Stomach (tissue), 4 donors: Measurements from ENCODE around the gene TMEM161B.

Source experiments
- EP300 ChIP-seq: sonication (generic); formaldehyde crosslinking; IDR thresholded peaks from one replicate; pipeline ENCODE4 v1.6.1; 2017; ENCODE audit warnings: antibody characterized with exemption
- POLR2AphosphoS5 ChIP-seq, 3 donors: sonication (generic); formaldehyde crosslinking; IDR thresholded peaks; one replicate each; pipeline ENCODE4 v1.6.1; 2016; ENCODE audit warnings: antibody characterized with exemption in 3 of 3
- TF ChIP-seq, protein P1 (sequence below), 7 experiments: fragments of 450-650 bp in 4 of 7; fragments of 200-600 bp in 3 of 7; sonication (generic) in 3 of 7; IDR thresholded peaks; one replicate each; pipeline ENCODE4 v1.5.1; 2016 to 2019; ENCODE audit warnings: antibody characterized with exemption in 7 of 7, control low read depth in 2 of 7, mild to moderate bottlenecking in 1 of 7

- TF ChIP-seq, protein P1, sequence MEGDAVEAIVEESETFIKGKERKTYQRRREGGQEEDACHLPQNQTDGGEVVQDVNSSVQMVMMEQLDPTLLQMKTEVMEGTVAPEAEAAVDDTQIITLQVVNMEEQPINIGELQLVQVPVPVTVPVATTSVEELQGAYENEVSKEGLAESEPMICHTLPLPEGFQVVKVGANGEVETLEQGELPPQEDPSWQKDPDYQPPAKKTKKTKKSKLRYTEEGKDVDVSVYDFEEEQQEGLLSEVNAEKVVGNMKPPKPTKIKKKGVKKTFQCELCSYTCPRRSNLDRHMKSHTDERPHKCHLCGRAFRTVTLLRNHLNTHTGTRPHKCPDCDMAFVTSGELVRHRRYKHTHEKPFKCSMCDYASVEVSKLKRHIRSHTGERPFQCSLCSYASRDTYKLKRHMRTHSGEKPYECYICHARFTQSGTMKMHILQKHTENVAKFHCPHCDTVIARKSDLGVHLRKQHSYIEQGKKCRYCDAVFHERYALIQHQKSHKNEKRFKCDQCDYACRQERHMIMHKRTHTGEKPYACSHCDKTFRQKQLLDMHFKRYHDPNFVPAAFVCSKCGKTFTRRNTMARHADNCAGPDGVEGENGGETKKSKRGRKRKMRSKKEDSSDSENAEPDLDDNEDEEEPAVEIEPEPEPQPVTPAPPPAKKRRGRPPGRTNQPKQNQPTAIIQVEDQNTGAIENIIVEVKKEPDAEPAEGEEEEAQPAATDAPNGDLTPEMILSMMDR (IDR thresholded peaks at IDR 0.05) = no peak
- TF ChIP-seq POLR2AphosphoS5 (IDR thresholded peaks at IDR 0.05) (no peak), EP300 (no peak)
Measured at GRCh38 chr5:88245893-88246244, 22.8 kb downstream of the TMEM161B start.
